Right renal pelvis (tissue), 4 donors: Measurements from ENCODE around the gene ZCCHC14. TPM values are rescaled to one million over a fixed set of nuclear protein-coding genes. Genes with fewer than 3 reads are reported as not detected.
"Not testable (repeated sequence)": the region's sequence is repeated elsewhere in the genome, so short reads cannot be mapped to it uniquely, and the experiment has no call there.

ENCODE experiments used
- DNase-seq, 4 donors: peaks; one replicate each; pipeline ENCODE4 v3.0.0-alpha.2; 2013; ENCODE audit warnings: low read depth in 4 of 4, low spot score in 3 of 4, missing footprints in 1 of 4
- polyA plus RNA-seq, 4 donors: library from polyadenylated mRNA; unstranded; fragments of 120-200 nt; gene quantifications; one replicate each; pipeline ENCODE4 v1.2.1, GENCODE V29; 2013; ENCODE audit not compliant: insufficient read length in 4 of 4

Gene ZCCHC14
- polyA plus RNA-seq, 4 donors = 34.3 to 37.4 (median 36.3) TPM

GRCh38 chr16:87368029-87368770 lies 124.6 kb downstream of the ZCCHC14 start:
- no peak for DNase-seq

- no peak for DNase-seq
Measured at GRCh38 chr16:87367529-87367928, 125.3 kb downstream of the ZCCHC14 start.

GRCh38 chr16:87366930-87367329 lies 125.9 kb downstream of the ZCCHC14 start:
- DNase-seq = no peak

- DNase-seq = no peak
Measured at GRCh38 chr16:87366288-87366687, 126.5 kb downstream of the ZCCHC14 start.

GRCh38 chr16:87365021-87365713 lies 127.7 kb downstream of the ZCCHC14 start:
- DNase-seq = no peak

GRCh38 chr16:87363771-87364455 lies 128.9 kb downstream of the ZCCHC14 start:
- no peak for DNase-seq

- not testable (repeated sequence) for DNase-seq
Measured at GRCh38 chr16:87362828-87363559, 129.8 kb downstream of the ZCCHC14 start.

- DNase-seq = no peak
Measured at GRCh38 chr16:87361916-87362619, 130.8 kb downstream of the ZCCHC14 start.

GRCh38 chr16:87360862-87361610 lies 131.8 kb downstream of the ZCCHC14 start:
- DNase-seq = no peak

- DNase-seq = no peak
Measured at GRCh38 chr16:87359121-87359520, 133.7 kb downstream of the ZCCHC14 start.

- DNase-seq = no peak
Measured at GRCh38 chr16:87358696-87359095, 134.1 kb downstream of the ZCCHC14 start.

GRCh38 chr16:87358250-87358649 lies 134.6 kb downstream of the ZCCHC14 start:
- DNase-seq = no peak

GRCh38 chr16:87356491-87356853 lies 136.4 kb downstream of the ZCCHC14 start:
- no peak for DNase-seq

Other genes starting within 250 kb of the ZCCHC14 start
- gene C16orf95, start 175.6 kb downstream of the ZCCHC14 start, polyA plus RNA-seq = 1 to 10 TPM; 1.9 to 5.4 (median 3.7) TPM
- 10 to 100 TPM; 21.1 to 26.9 (median 24.4) TPM for gene FBXO31, start 109.2 kb downstream of the ZCCHC14 start, polyA plus RNA-seq
- gene MAP1LC3B, start 100.7 kb downstream of the ZCCHC14 start, polyA plus RNA-seq = 10 to 100 TPM; 73.3 to 82.8 (median 78.9) TPM
- 1 to 10 TPM in 1 of 4 donors, under 1 TPM in 3; 0.53 to 1.3 (median 0.70) TPM for gene JPH3, start 109.5 kb upstream of the ZCCHC14 start, polyA plus RNA-seq